Testis (tissue), 3 donors: ENCODE results near the gene C20orf144. TPM values are rescaled to one million over a fixed set of nuclear protein-coding genes. Genes with fewer than 3 reads are reported as not detected.

ENCODE experiments used
- DNase-seq: peaks from one replicate; pipeline ENCODE4 v3.0.0-alpha.2; 2019
- H3K27ac ChIP-seq, 2 donors: fragments of 200-600 bp; sonication (generic); one replicate each; pipeline ENCODE4 v1.5.1; 2019
- H3K27me3 ChIP-seq: fragments of 200-600 bp; sonication (generic); one replicate; pipeline ENCODE4 v1.5.1; 2019
- H3K36me3 ChIP-seq: fragments of 200-600 bp; sonication (generic); one replicate; pipeline ENCODE4 v1.5.1; 2017; ENCODE audit warnings: low read depth; ENCODE audit errors: missing control alignments
- H3K4me1 ChIP-seq: fragments of 200-600 bp; sonication (generic); one replicate; pipeline ENCODE4 v1.5.1; 2019
- H3K4me3 ChIP-seq, 2 donors: fragments of 200-600 bp; sonication (generic); one replicate each; pipeline ENCODE4 v1.5.1; 2017 to 2019
- H3K9me3 ChIP-seq: fragments of 200-600 bp; sonication (generic); one replicate; pipeline ENCODE4 v1.5.1; 2017
- POLR2A ChIP-seq: fragments of 450-650 bp; IDR thresholded peaks from one replicate; pipeline ENCODE4 v1.6.1; 2017; ENCODE audit warnings: antibody characterized with exemption, mild to moderate bottlenecking, moderate library complexity
- WGBS, 2 donors: methylation state at CpG; one replicate each; pipeline ENCODE4 v1.1.5; 2018; 5-methylcytosine and 5-hydroxymethylcytosine counted together
- intact Hi-C: fragments of 100-400 bp; cut with DNase I; formaldehyde crosslinking; loops from one replicate; pipeline ENCODE4 v1.15.1; 2023; ENCODE audit warnings: low total_unique reads
- polyA plus RNA-seq: library from polyadenylated mRNA; stranded (reverse); fragments of 350-450 nt; fragmentation: Illumina TruSeq; extraction: RNeasy Lipid Tissue Mini Kit (QIAGEN cat#74804); gene quantifications from one replicate; pipeline ENCODE4 v1.2.3, GENCODE V29; 2014; ENCODE audit warnings: low read depth, low replicate concordance; ENCODE audit not compliant: insufficient read depth
- total RNA-seq, 2 donors: library from RNA; depleted of rRNA; stranded (reverse); fragments of >200 nt; gene quantifications; one replicate each; pipeline ENCODE4 v1.2.3, GENCODE V29; 2016
- TF ChIP-seq, protein P1 (sequence below), 3 experiments: fragments of 450-650 bp in 2 of 3; fragments of 200-600 bp in 1 of 3; sonication (generic) in 1 of 3; IDR thresholded peaks; one replicate each; pipeline ENCODE4 v1.5.1; 2016 to 2019; ENCODE audit warnings: antibody characterized with exemption in 3 of 3, mild to moderate bottlenecking in 2 of 3, moderate library complexity in 1 of 3

Gene C20orf144
- total and polyA plus RNA-seq, 3 donors from 2014 or later, result 40.0 to 128 (median 119) TPM

- H3K27ac ChIP-seq, result no peak overlapping the region
- 77 to 78% methylated on average over 3 of the region's 3 CpGs for WGBS, 2 donors
Observed at GRCh38 chr20:33687993-33688937, 26.1 kb downstream of the C20orf144 start.

DNA sequence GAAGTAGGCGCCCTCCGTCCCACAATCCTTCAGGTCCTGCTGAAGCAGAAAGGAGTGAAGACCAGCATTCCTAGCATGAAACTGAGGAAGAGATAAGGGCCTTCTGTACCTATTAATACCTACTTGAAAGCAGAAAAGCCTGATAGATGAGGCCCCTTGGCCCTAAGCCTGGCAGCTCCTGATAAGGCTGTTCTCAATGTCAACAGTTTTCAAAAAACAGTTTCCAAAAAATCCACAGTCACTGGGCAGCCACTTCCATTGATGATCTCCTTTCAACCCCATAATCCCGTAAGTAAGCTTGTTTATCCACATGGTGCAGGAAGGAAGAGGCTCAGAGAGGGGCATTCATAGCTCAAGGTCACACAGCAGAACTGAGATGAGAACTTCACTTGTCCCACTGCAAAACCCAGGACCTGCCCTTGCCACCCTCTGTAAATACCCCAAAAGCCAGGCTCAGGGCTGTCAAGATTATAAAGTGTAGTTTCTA is 26.9 kb downstream of the C20orf144 start:
- no peaks in the 10 kb centered on the region for H3K27me3 ChIP-seq
- no peak overlapping the region for H3K4me3 ChIP-seq
- peaks cover 12% of the 10 kb centered on the region for H3K4me1 ChIP-seq
- intact Hi-C loops, result no loop called here
- 75 to 79% methylated on average over 3 of the region's 3 CpGs for WGBS, 2 donors
- DNase-seq, result no peak
- no peak for TF ChIP-seq POLR2A
- no peaks in the 10 kb centered on the region for H3K36me3 ChIP-seq
- no peak overlapping the region for H3K27ac ChIP-seq
- H3K9me3 ChIP-seq, result no peaks in the 10 kb centered on the region

More at GRCh38 chr20:33687993-33688937, 26.1 kb downstream of the C20orf144 start:
- peaks cover 7% of the 10 kb centered on the region for H3K4me1 ChIP-seq
- no peak overlapping the region for H3K4me3 ChIP-seq
- H3K9me3 ChIP-seq, result no peaks in the 10 kb centered on the region
- no peak for DNase-seq
- no peak for TF ChIP-seq POLR2A
- TF ChIP-seq, protein P1, sequence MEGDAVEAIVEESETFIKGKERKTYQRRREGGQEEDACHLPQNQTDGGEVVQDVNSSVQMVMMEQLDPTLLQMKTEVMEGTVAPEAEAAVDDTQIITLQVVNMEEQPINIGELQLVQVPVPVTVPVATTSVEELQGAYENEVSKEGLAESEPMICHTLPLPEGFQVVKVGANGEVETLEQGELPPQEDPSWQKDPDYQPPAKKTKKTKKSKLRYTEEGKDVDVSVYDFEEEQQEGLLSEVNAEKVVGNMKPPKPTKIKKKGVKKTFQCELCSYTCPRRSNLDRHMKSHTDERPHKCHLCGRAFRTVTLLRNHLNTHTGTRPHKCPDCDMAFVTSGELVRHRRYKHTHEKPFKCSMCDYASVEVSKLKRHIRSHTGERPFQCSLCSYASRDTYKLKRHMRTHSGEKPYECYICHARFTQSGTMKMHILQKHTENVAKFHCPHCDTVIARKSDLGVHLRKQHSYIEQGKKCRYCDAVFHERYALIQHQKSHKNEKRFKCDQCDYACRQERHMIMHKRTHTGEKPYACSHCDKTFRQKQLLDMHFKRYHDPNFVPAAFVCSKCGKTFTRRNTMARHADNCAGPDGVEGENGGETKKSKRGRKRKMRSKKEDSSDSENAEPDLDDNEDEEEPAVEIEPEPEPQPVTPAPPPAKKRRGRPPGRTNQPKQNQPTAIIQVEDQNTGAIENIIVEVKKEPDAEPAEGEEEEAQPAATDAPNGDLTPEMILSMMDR (IDR thresholded peaks at IDR 0.05), result no peak
- no peaks in the 10 kb centered on the region for H3K36me3 ChIP-seq
- intact Hi-C loops, result no loop called here
- no peaks in the 10 kb centered on the region for H3K27me3 ChIP-seq

- H3K9me3 ChIP-seq, result no peaks in the 10 kb centered on the region
- peaks cover 15% of the 10 kb centered on the region for H3K4me1 ChIP-seq
- no peaks in the 10 kb centered on the region for H3K27me3 ChIP-seq
- DNase-seq, result no peak
- TF ChIP-seq, protein P1 (IDR thresholded peaks at IDR 0.05), result no peak
- no peak for TF ChIP-seq POLR2A
- no peaks in the 10 kb centered on the region for H3K36me3 ChIP-seq
- H3K4me3 ChIP-seq, result no peak overlapping the region
- no peak overlapping the region for H3K27ac ChIP-seq
- intact Hi-C loops, result no loop called here
- 89 to 92% methylated on average over 1 of the region's 1 CpG for WGBS, 2 donors
Observed at GRCh38 chr20:33689493-33689892, 27.4 kb downstream of the C20orf144 start.

DNA sequence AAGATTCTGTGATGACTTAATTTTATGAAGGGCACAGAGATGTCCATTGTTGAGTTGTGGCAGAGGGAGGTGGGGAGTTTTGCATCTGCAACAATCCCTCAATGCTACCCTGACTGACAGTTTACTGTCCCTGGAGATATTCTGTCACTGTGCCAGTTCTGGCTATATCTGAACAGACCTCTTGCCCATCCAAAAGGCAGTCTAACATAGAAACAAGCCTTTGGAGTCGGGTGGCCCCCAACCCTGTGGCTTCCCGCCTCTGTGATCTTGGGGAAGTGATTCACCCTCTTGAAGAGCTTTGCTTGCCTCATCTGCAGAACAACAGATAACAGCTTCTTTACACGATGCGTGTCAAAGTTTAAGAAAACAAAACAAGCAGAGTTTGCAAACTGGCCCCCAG is 27.8 kb downstream of the C20orf144 start:
- H3K36me3 ChIP-seq, result no peaks in the 10 kb centered on the region
- H3K27me3 ChIP-seq, result no peaks in the 10 kb centered on the region
- no peak for DNase-seq
- no peak overlapping the region for H3K4me3 ChIP-seq
- intact Hi-C loops, result no loop called here
- TF ChIP-seq, protein P1 (IDR thresholded peaks at IDR 0.05), result no peak
- TF ChIP-seq POLR2A, result no peak
- H3K4me1 ChIP-seq, result peaks cover 13% of the 10 kb centered on the region
- H3K9me3 ChIP-seq, result no peaks in the 10 kb centered on the region
- 33 to 63% methylated on average over 4 of the region's 4 CpGs for WGBS, 2 donors
- no peak overlapping the region for H3K27ac ChIP-seq

GRCh38 chr20:33693289-33693688 is 31.2 kb downstream of the C20orf144 start:
- 73 to 74% methylated on average over 5 of the region's 5 CpGs for WGBS, 2 donors
- Histone ChIP-seq H3K4me1 (peaks cover 8% of the 10 kb centered on the region), H3K9me3 (no peaks in the 10 kb centered on the region), H3K4me3 (no peak overlapping the region), H3K27ac (peak overlapping the region in 1 of 2 donors; percentile 56), H3K27me3 (no peaks in the 10 kb centered on the region), H3K36me3 (no peaks in the 10 kb centered on the region)
- intact Hi-C loops, result no loop called here
- TF ChIP-seq, protein P1 (IDR thresholded peaks at IDR 0.05), result no peak
- no peak for TF ChIP-seq POLR2A
- no peak for DNase-seq
